ENCODE results near the gene AXDND1.

GRCh38 chr1:179599623-179600249 lies 234.0 kb downstream of the AXDND1 start:
- TF ChIP-seq POLR2A (IDR thresholded peaks at IDR 0.05) = no peak
- TF ChIP-seq CTCF (IDR thresholded peaks at IDR 0.05) = no peak
- TF ChIP-seq EP300 (IDR thresholded peaks at IDR 0.05) = no peak

Measured in ovary (tissue), 3 donors.